Gastroesophageal sphincter (tissue), 3 donors: Measurements from ENCODE around the gene RAI1.

ENCODE experiments used
- POLR2A ChIP-seq, 2 donors: fragments of 450-650 bp; IDR thresholded peaks; one replicate each; pipeline ENCODE4 v1.6.1; 2017; ENCODE audit warnings: antibody characterized with exemption in 2 of 2, mild to moderate bottlenecking in 2 of 2, moderate library complexity in 1 of 2
- POLR2AphosphoS5 ChIP-seq: sonication (generic); formaldehyde crosslinking; IDR thresholded peaks from one replicate; pipeline ENCODE4 v1.6.1; 2017; ENCODE audit warnings: antibody characterized with exemption
- TF ChIP-seq, protein P1 (sequence below), 4 experiments: fragments of 200-600 bp in 2 of 4; fragments of 450-650 bp in 2 of 4; sonication (generic) in 1 of 4; IDR thresholded peaks; one replicate each; pipeline ENCODE4 v1.5.1; 2017 to 2019; ENCODE audit warnings: antibody characterized with exemption in 4 of 4, mild to moderate bottlenecking in 2 of 4, moderate library complexity in 2 of 4

DNA sequence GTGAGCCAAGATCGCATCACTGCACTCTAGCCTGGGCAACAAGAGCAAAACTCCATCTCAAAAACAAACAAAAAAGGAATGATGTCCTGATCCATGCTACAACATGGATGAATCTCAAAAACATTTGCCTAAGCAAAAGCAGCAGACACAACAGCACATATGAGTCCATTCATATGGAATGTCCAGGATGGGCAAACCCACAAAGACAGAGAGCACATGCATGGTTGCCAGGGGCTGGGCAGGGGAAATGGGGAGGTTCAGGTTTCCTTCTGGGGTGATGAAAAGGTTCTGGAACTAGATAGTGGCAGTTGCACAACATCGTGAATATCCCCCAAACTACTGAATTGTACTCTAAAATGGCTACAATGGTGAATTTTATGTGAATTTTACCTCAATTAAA lies 35.3 kb upstream of the RAI1 start:
- TF ChIP-seq POLR2A (IDR thresholded peaks at IDR 0.05) (no peak), POLR2AphosphoS5 (no peak)
- TF ChIP-seq, protein P1, sequence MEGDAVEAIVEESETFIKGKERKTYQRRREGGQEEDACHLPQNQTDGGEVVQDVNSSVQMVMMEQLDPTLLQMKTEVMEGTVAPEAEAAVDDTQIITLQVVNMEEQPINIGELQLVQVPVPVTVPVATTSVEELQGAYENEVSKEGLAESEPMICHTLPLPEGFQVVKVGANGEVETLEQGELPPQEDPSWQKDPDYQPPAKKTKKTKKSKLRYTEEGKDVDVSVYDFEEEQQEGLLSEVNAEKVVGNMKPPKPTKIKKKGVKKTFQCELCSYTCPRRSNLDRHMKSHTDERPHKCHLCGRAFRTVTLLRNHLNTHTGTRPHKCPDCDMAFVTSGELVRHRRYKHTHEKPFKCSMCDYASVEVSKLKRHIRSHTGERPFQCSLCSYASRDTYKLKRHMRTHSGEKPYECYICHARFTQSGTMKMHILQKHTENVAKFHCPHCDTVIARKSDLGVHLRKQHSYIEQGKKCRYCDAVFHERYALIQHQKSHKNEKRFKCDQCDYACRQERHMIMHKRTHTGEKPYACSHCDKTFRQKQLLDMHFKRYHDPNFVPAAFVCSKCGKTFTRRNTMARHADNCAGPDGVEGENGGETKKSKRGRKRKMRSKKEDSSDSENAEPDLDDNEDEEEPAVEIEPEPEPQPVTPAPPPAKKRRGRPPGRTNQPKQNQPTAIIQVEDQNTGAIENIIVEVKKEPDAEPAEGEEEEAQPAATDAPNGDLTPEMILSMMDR (IDR thresholded peaks at IDR 0.05): no peak
